ENCODE results near the gene ITGB2.
"Not testable (repeated sequence)": the region's sequence is repeated elsewhere in the genome, so short reads cannot be mapped to it uniquely, and the experiment has no call there.

DNA sequence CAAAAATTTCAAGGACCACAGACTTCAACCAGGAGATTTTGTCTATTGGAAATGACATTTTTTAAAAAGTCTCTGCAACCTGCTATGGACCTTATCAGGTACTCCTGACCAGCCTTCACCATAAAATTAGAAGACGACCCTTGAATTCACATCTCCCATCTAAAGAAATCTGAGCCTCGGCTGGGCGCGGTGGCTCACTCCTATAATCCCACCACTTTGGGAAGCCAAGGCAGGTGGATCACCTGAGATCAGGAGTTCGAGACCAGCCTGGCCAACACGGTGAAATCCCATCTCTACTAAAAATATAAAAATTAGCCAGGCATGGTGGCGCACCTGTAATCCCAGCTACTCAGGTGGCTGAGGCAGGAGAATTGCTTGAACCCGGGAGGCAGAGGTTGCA, 41.5 kb downstream of the ITGB2 start:
- TF ChIP-seq, protein P1, sequence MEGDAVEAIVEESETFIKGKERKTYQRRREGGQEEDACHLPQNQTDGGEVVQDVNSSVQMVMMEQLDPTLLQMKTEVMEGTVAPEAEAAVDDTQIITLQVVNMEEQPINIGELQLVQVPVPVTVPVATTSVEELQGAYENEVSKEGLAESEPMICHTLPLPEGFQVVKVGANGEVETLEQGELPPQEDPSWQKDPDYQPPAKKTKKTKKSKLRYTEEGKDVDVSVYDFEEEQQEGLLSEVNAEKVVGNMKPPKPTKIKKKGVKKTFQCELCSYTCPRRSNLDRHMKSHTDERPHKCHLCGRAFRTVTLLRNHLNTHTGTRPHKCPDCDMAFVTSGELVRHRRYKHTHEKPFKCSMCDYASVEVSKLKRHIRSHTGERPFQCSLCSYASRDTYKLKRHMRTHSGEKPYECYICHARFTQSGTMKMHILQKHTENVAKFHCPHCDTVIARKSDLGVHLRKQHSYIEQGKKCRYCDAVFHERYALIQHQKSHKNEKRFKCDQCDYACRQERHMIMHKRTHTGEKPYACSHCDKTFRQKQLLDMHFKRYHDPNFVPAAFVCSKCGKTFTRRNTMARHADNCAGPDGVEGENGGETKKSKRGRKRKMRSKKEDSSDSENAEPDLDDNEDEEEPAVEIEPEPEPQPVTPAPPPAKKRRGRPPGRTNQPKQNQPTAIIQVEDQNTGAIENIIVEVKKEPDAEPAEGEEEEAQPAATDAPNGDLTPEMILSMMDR (IDR thresholded peaks at IDR 0.05), result not testable (repeated sequence)
- not testable (repeated sequence) for TF ChIP-seq POLR2A (IDR thresholded peaks at IDR 0.05)

All from heart left ventricle (tissue), 13 donors.